HepG2 (cell line): ENCODE measurements around the gene GABRB1. TPM values are rescaled to one million over a fixed set of nuclear protein-coding genes. Genes with fewer than 3 reads are reported as not detected.

ENCODE experiments used
- ATM ChIP-seq: fragments of 450-650 bp; IDR thresholded peaks from 2 replicates; pipeline ENCODE4 v1.7.1; 2017; ENCODE audit warnings: mild to moderate bottlenecking, borderline replicate concordance
- ELF3 ChIP-seq: IDR thresholded peaks from 2 replicates; pipeline ENCODE4 v1.6.1; 2016; ENCODE audit warnings: missing genetic modification reagents, missing compliant biosample characterization
- MAX ChIP-seq: IDR thresholded peaks from 2 replicates; pipeline ENCODE4 v1.6.1; 2012; ENCODE audit warnings: inconsistent platforms
- NFIB ChIP-seq: sonication (generic); formaldehyde crosslinking; IDR thresholded peaks from 2 replicates; pipeline ENCODE4 v1.9.0; 2021; ENCODE audit warnings: missing genetic modification reagents, mild to moderate bottlenecking, borderline replicate concordance
- NFIC ChIP-seq: IDR thresholded peaks from 2 replicates; pipeline ENCODE4 v1.6.1; 2012; ENCODE audit warnings: mild to moderate bottlenecking, low read length, inconsistent platforms
- PPARG ChIP-seq: conservative IDR thresholded peaks from 2 replicates; pipeline ENCODE4 v1.6.1; 2016; ENCODE audit warnings: missing biosample characterization, missing genetic modification reagents
- SAFB2 ChIP-seq: sonication (generic); formaldehyde crosslinking; IDR thresholded peaks from 2 replicates; pipeline ENCODE4 v1.5.1; 2020; ENCODE audit warnings: missing genetic modification reagents, low read depth, mild to moderate bottlenecking, borderline replicate concordance
- SNAPC2 ChIP-seq: sonication (generic); formaldehyde crosslinking; IDR thresholded peaks from 2 replicates; pipeline ENCODE4 v1.8.1; 2022; ENCODE audit warnings: mild to moderate bottlenecking, missing genetic modification reagents
- SRSF9 ChIP-seq: fragments of 200-400 bp; formaldehyde crosslinking; IDR thresholded peaks from 2 replicates; pipeline ENCODE4 v1.6.1; 2018; ENCODE audit warnings: borderline replicate concordance, mild to moderate bottlenecking, low read depth, low read length; ENCODE audit not compliant: insufficient read depth, poor library complexity, severe bottlenecking
- SYNCRIP ChIP-seq: fragments of 200-400 bp; formaldehyde crosslinking; IDR thresholded peaks from 2 replicates; pipeline ENCODE4 v1.6.1; 2018; ENCODE audit warnings: mild to moderate bottlenecking, low read depth, low read length; ENCODE audit not compliant: insufficient read depth
- TCF7L2 ChIP-seq: IDR thresholded peaks from 2 replicates; pipeline ENCODE4 v1.6.1; 2011; ENCODE audit warnings: mild to moderate bottlenecking, low read depth, low read length, moderate library complexity
- TERF1 ChIP-seq: sonication (generic); formaldehyde crosslinking; IDR thresholded peaks from 2 replicates; pipeline ENCODE4 v1.8.0; 2022; ENCODE audit warnings: mild to moderate bottlenecking, missing genetic modification reagents, moderate library complexity
- THAP11 ChIP-seq: IDR thresholded peaks from 2 replicates; pipeline ENCODE4 v1.6.1; 2016; ENCODE audit warnings: missing biosample characterization, missing genetic modification reagents
- XRCC5 ChIP-seq: fragments of 200-400 bp; formaldehyde crosslinking; optimal IDR thresholded peaks from 2 replicates; pipeline ENCODE3; 2017; ENCODE audit warnings: mild to moderate bottlenecking, low read length
- ZC3H13 ChIP-seq: sonication (generic); formaldehyde crosslinking; IDR thresholded peaks from 2 replicates; pipeline ENCODE4 v1.8.1; 2023; ENCODE audit warnings: mild to moderate bottlenecking, missing genetic modification reagents, moderate library complexity
- ZNF142 ChIP-seq: sonication (generic); formaldehyde crosslinking; IDR thresholded peaks from 2 replicates; pipeline ENCODE4 v1.4.0; 2020; ENCODE audit warnings: missing genetic modification reagents
- ZNF3 ChIP-seq: IDR thresholded peaks from 2 replicates; pipeline ENCODE4 v1.7.0; 2017; ENCODE audit warnings: inconsistent platforms
- ZNF639 ChIP-seq: conservative IDR thresholded peaks from 2 replicates; pipeline ENCODE4 v1.6.1; 2018; ENCODE audit warnings: missing genetic modification reagents
- ZNF740 ChIP-seq: sonication (generic); formaldehyde crosslinking; IDR thresholded peaks from 2 replicates; pipeline ENCODE4 v1.4.0; 2020; ENCODE audit warnings: missing genetic modification reagents
- ZNF777 ChIP-seq: sonication (generic); formaldehyde crosslinking; IDR thresholded peaks from 2 replicates; pipeline ENCODE4 v1.4.0; 2020; ENCODE audit warnings: missing genetic modification reagents
- ZNF879 ChIP-seq: sonication (generic); formaldehyde crosslinking; IDR thresholded peaks from 2 replicates; pipeline ENCODE4 v1.8.1; 2023; ENCODE audit warnings: missing genetic modification reagents
- ZSCAN21 ChIP-seq: sonication (generic); formaldehyde crosslinking; IDR thresholded peaks from 2 replicates; pipeline ENCODE4 v1.8.0; 2022; ENCODE audit warnings: mild to moderate bottlenecking, missing genetic modification reagents, moderate library complexity, borderline replicate concordance
- polyA plus RNA-seq, 8 experiments: library from polyadenylated mRNA; depleted of rRNA in 3 of 8; stranded (reverse) in 7 of 8; unstranded in 1 of 8; fragments of >200 nt; fragmentation: Illumina TruSeq in 4 of 8; extraction: Trizol in 4 of 8; gene quantifications; 2 replicates each; pipeline versions ENCODE4 v1.2.1 to v1.2.3, GENCODE V29; 2011 to 2016; ENCODE audit warnings: low read depth in 4 of 8, missing spikeins in 1 of 8, mixed read lengths in 1 of 8; ENCODE audit not compliant: insufficient read depth in 1 of 8
- total RNA-seq, 5 experiments: library from RNA; depleted of rRNA; stranded (reverse); fragments of >200 nt; fragmentation: Illumina TruSeq; extraction: Trizol; gene quantifications; 2 replicates each; pipeline ENCODE4 v1.2.3, GENCODE V29; 2016; ENCODE audit warnings: low read depth in 1 of 5

Gene GABRB1
- total and polyA plus RNA-seq, 2 of the 13 experiments (the other 11 are each of a cell fraction or from before 2014, with no cell fraction given): not detected

GRCh38 chr4:47463235-47463956 is 432.0 kb downstream of the GABRB1 start, which contains the start of gene COMMD8 (continued):
- TF ChIP-seq PPARG (CRISPR knock-in tag): no peak
- TF ChIP-seq SAFB2 (CRISPR knock-in tag): 0 out of 2 replicates have a peak, but pooled peaks have one; percentile 55
- TF ChIP-seq ZNF879: no peak
- peak; percentile 93 for TF ChIP-seq MAX
- no peak for TF ChIP-seq SYNCRIP
- no peak for TF ChIP-seq SNAPC2 (CRISPR knock-in tag)
- TF ChIP-seq XRCC5: peak; percentile 69
- no peak for TF ChIP-seq ZNF639
- TF ChIP-seq ATM: no peak
- TF ChIP-seq ZNF142 (CRISPR knock-in tag): peak; percentile 1; the same call in 1 of the 2 replicates
- TF ChIP-seq THAP11 (CRISPR knock-in tag): peak; percentile 63
- TF ChIP-seq SRSF9: no peak
- no peak for TF ChIP-seq ZSCAN21 (CRISPR knock-in tag)
- no peak for TF ChIP-seq ZNF740 (CRISPR knock-in tag)
- no peak for TF ChIP-seq TCF7L2
- no peak for TF ChIP-seq NFIB (CRISPR knock-in tag)
- no peak for TF ChIP-seq ZC3H13 (CRISPR knock-in tag)
- no peak for TF ChIP-seq TERF1 (CRISPR knock-in tag)
- no peak for TF ChIP-seq ZNF3 (CRISPR knock-in tag)
- no peak for TF ChIP-seq NFIC
- no peak; the same call in 1 of the 2 replicates for TF ChIP-seq ELF3 (CRISPR knock-in tag)
- TF ChIP-seq ZNF777: peak; percentile 48; the same call in 1 of the 2 replicates
